Gastrocnemius medialis (tissue), 4 donors: ENCODE measurements around the gene SUPT5H. TPM values are rescaled to one million over a fixed set of nuclear protein-coding genes. Genes with fewer than 3 reads are reported as not detected.

ENCODE experiments used
- ATAC-seq, 2 donors: fragments of 150-250 bp; one replicate each; pipeline ENCODE4 v1.9.1; 2016
- DNase-seq, 2 donors: peaks; one replicate each; pipeline ENCODE4 v3.0.0-alpha.2; 2019
- H3K27ac ChIP-seq, 4 donors: fragments of 200-600 bp; sonication (generic); 1 replicate in 1 of 4; 2 replicates in 3 of 4; pipeline ENCODE4 v1.5.1; 2016 to 2018; ENCODE audit warnings: mild to moderate bottlenecking in 2 of 4, moderate library complexity in 1 of 4
- H3K27me3 ChIP-seq, 3 donors: fragments of 200-600 bp; sonication (generic) in 2 of 3; 1 replicate in 1 of 3; 2 replicates in 2 of 3; pipeline versions ENCODE4 v1.5.1 to v1.6.0; 2016 to 2019; ENCODE audit warnings: mild to moderate bottlenecking in 1 of 3, moderate library complexity in 1 of 3
- H3K36me3 ChIP-seq, 2 donors: fragments of 200-600 bp; sonication (generic) in 1 of 2; one replicate each; pipeline ENCODE4 v1.5.1; 2017 to 2018
- H3K4me1 ChIP-seq, 2 donors: fragments of 200-600 bp; sonication (generic) in 1 of 2; one replicate each; pipeline ENCODE4 v1.5.1; 2016 to 2017; ENCODE audit warnings: mild to moderate bottlenecking in 2 of 2
- H3K4me3 ChIP-seq, 4 donors: fragments of 200-600 bp; sonication (generic) in 3 of 4; 1 replicate in 1 of 4; 2 replicates in 3 of 4; pipeline ENCODE4 v1.5.1; 2016 to 2019; ENCODE audit warnings: mild to moderate bottlenecking in 2 of 4
- H3K9me3 ChIP-seq, 3 donors: fragments of 200-600 bp; sonication (generic) in 2 of 3; 1 replicate in 1 of 3; 2 replicates in 2 of 3; pipeline ENCODE4 v1.5.1; 2016 to 2019
- POLR2A ChIP-seq, 2 donors: fragments of 450-650 bp; IDR thresholded peaks; one replicate each; pipeline ENCODE4 v1.6.1; 2017; ENCODE audit warnings: antibody characterized with exemption in 2 of 2, mild to moderate bottlenecking in 2 of 2, moderate library complexity in 2 of 2
- in situ Hi-C, 4 donors: fragments of 200-750 bp; cut with MboI; loops; one replicate each; pipeline versions ENCODE4 v1.15.0 to v1.8.0; 2017; ENCODE audit warnings: low sequenced_read_pairs in 4 of 4
- intact Hi-C: fragments of 100-400 bp; cut with DNase I; formaldehyde crosslinking; loops from one replicate; pipeline ENCODE4 v1.15.1; 2023; ENCODE audit warnings: low total_unique reads
- total RNA-seq, 4 donors: library from RNA; depleted of rRNA; stranded (reverse); fragments of >200 nt; gene quantifications; one replicate each; pipeline versions ENCODE4 v1.1.0 to v1.2.3, GENCODE V29; 2016
- TF ChIP-seq, protein P1 (sequence below), 5 experiments: fragments of 450-650 bp in 3 of 5; fragments of 200-600 bp in 2 of 5; sonication (generic) in 2 of 5; IDR thresholded peaks in 4 of 5; conservative IDR thresholded peaks in 1 of 5; 1 replicate in 4 of 5; 2 replicates in 1 of 5; pipeline ENCODE4 v1.5.1; 2016 to 2019; ENCODE audit warnings: antibody characterized with exemption in 5 of 5, mild to moderate bottlenecking in 3 of 5, moderate library complexity in 3 of 5

The SUPT5H gene
- total RNA-seq, 4 donors from 2014 or later, result 60.7 to 148 (median 108) TPM

DNA sequence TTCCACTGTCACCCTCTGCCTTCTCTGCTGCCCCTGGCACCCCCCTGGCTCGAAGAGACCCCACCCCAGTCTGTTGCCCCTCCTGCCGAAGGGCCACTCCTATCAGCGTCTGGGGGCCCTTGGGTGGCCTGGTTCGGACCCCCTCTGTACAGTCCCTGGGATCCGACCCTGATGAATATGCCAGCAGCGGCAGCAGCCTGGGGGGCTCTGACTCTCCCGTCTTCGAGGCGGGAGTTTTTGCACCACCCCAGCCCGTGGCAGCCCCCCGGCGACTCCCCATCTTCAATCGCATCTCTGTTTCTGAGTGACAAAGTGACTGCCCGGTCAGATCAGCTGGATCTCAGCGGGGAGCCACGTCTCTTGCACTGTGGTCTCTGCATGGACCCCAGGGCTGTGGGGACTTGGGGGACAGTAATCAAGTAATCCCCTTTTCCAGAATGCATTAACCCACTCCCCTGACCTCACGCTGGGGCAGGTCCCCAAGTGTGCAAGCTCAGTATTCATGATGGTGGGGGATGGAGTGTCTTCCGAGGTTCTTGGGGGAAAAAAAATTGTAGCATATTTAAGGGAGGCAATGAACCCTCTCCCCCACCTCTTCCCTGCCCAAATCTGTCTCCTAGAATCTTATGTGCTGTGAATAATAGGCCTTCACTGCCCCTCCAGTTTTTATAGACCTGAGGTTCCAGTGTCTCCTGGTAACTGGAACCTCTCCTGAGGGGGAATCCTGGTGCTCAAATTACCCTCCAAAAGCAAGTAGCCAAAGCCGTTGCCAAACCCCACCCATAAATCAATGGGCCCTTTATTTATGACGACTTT lies 36.8 kb upstream of the SUPT5H start:
- DNase-seq (peak; percentile 67 to 80), ATAC-seq (no peak)
- in situ Hi-C loops (no loop called here), intact Hi-C loops (loop anchor here (10.0 kb wide), 5 partner anchors 574 to 1034 kb away; partner anchors contain the start of genes AKT2, ECH1, PSMD8 and SERTAD1)
- H3K36me3 ChIP-seq, result peaks cover 6 to 23% of the 10 kb centered on the region in 2 donors
- peaks cover 31 to 40% of the 10 kb centered on the region in 2 donors for H3K4me1 ChIP-seq
- peak in 1 of 2 donors; percentile 45 for TF ChIP-seq POLR2A (IDR thresholded peaks at IDR 0.05)
- TF ChIP-seq, protein P1, sequence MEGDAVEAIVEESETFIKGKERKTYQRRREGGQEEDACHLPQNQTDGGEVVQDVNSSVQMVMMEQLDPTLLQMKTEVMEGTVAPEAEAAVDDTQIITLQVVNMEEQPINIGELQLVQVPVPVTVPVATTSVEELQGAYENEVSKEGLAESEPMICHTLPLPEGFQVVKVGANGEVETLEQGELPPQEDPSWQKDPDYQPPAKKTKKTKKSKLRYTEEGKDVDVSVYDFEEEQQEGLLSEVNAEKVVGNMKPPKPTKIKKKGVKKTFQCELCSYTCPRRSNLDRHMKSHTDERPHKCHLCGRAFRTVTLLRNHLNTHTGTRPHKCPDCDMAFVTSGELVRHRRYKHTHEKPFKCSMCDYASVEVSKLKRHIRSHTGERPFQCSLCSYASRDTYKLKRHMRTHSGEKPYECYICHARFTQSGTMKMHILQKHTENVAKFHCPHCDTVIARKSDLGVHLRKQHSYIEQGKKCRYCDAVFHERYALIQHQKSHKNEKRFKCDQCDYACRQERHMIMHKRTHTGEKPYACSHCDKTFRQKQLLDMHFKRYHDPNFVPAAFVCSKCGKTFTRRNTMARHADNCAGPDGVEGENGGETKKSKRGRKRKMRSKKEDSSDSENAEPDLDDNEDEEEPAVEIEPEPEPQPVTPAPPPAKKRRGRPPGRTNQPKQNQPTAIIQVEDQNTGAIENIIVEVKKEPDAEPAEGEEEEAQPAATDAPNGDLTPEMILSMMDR (IDR thresholded peaks at IDR 0.05 in 4 of 5, conservative IDR thresholded peaks at IDR 0.05 in 1 of 5), result no peak
- no peaks in the 10 kb centered on the region for H3K9me3 ChIP-seq
- no peaks in the 10 kb centered on the region for H3K27me3 ChIP-seq
- peak overlapping the region; percentile 98 to 100 (median 100) for H3K27ac ChIP-seq
- H3K4me3 ChIP-seq, result peak overlapping the region; percentile 80 to 99 (median 94)

- ATAC-seq (peak; percentile 21 to 22), DNase-seq (peak; percentile 91 to 95)
- in situ Hi-C loops (no loop called here), intact Hi-C loops (loop anchor here (5.0 to 10.0 kb wide), 7 partner anchors 425 to 1035 kb away; partner anchors contain the start of genes AKT2, DYRK1B, ECH1 and PSMD8)
- peaks cover 27 to 36% of the 10 kb centered on the region in 2 donors for H3K4me1 ChIP-seq
- peaks cover 6 to 23% of the 10 kb centered on the region in 2 donors for H3K36me3 ChIP-seq
- TF ChIP-seq, protein P1 (IDR thresholded peaks at IDR 0.05 in 4 of 5, conservative IDR thresholded peaks at IDR 0.05 in 1 of 5), result peak in 1 of 5 experiments; percentile 6
- TF ChIP-seq POLR2A (IDR thresholded peaks at IDR 0.05), result peak; percentile 79 to 89
- peak overlapping the region; percentile 80 to 99 (median 94) for H3K4me3 ChIP-seq
- H3K27ac ChIP-seq, result peak overlapping the region; percentile 98 to 100 (median 100)
- no peaks in the 10 kb centered on the region for H3K9me3 ChIP-seq
- no peaks in the 10 kb centered on the region for H3K27me3 ChIP-seq
These were observed 36.0 kb upstream of the SUPT5H start for GRCh38 chr19:39409208-39410016.

- peaks cover 6 to 23% of the 10 kb centered on the region in 2 donors for H3K36me3 ChIP-seq
- ATAC-seq (peak; percentile 6 to 7), DNase-seq (peak; percentile 70 to 82)
- no peaks in the 10 kb centered on the region for H3K27me3 ChIP-seq
- H3K27ac ChIP-seq, result peak overlapping the region; percentile 98 to 100 (median 100)
- peaks cover 21 to 29% of the 10 kb centered on the region in 2 donors for H3K4me1 ChIP-seq
- TF ChIP-seq, protein P1 (IDR thresholded peaks at IDR 0.05 in 4 of 5, conservative IDR thresholded peaks at IDR 0.05 in 1 of 5), result no peak
- TF ChIP-seq POLR2A (IDR thresholded peaks at IDR 0.05), result no peak
- intact Hi-C loops (loop anchor here (5.0 to 10.0 kb wide), 2 partner anchors 425 to 558 kb away; partner anchors contain the start of gene DYRK1B), in situ Hi-C loops (no loop called here)
- peak overlapping the region; percentile 63 to 99 (median 94) for H3K4me3 ChIP-seq
- H3K9me3 ChIP-seq, result no peaks in the 10 kb centered on the region
These were observed 35.2 kb upstream of the SUPT5H start for GRCh38 chr19:39410017-39410830.

DNA sequence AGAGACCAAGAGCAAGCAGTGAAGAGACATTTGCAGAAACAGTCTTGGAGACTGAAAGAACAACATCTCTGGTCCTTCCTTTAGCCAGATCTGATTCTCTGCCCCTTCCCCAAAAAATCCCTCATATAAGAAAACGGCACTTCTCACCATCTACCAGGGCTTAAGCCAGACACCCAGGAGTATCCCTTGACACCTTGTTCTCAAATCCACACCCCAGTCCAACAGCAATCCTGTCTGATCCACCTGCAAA lies 34.6 kb upstream of the SUPT5H start:
- H3K4me1 ChIP-seq, result peaks cover 18 to 23% of the 10 kb centered on the region in 2 donors
- ATAC-seq (no peak), DNase-seq (no peak)
- H3K27ac ChIP-seq, result peak overlapping the region; percentile 98 to 100 (median 100)
- H3K27me3 ChIP-seq, result no peaks in the 10 kb centered on the region
- intact Hi-C loops, result loop anchor here (1.0 to 10.0 kb wide), 3 partner anchors 8 to 558 kb away; partner anchors contain the start of gene DYRK1B
- peak overlapping the region; percentile 63 to 99 (median 94) for H3K4me3 ChIP-seq
- no peaks in the 10 kb centered on the region for H3K9me3 ChIP-seq
- in situ Hi-C loops, result no loop called here
- TF ChIP-seq POLR2A (IDR thresholded peaks at IDR 0.05), result no peak
- TF ChIP-seq, protein P1 (IDR thresholded peaks at IDR 0.05 in 4 of 5, conservative IDR thresholded peaks at IDR 0.05 in 1 of 5), result no peak
- peaks cover 6 to 23% of the 10 kb centered on the region in 2 donors for H3K36me3 ChIP-seq
